Testis (tissue), 3 donors: ENCODE measurements around the gene SLC2A5. TPM values are rescaled to one million over a fixed set of nuclear protein-coding genes. Genes with fewer than 3 reads are reported as not detected.

Experiments
- DNase-seq: peaks from one replicate; pipeline ENCODE4 v3.0.0-alpha.2; 2019
- H3K27ac ChIP-seq, 2 donors: fragments of 200-600 bp; sonication (generic); one replicate each; pipeline ENCODE4 v1.5.1; 2019
- H3K27me3 ChIP-seq: fragments of 200-600 bp; sonication (generic); one replicate; pipeline ENCODE4 v1.5.1; 2019
- H3K36me3 ChIP-seq: fragments of 200-600 bp; sonication (generic); one replicate; pipeline ENCODE4 v1.5.1; 2017; ENCODE audit warnings: low read depth; ENCODE audit errors: missing control alignments
- H3K4me1 ChIP-seq: fragments of 200-600 bp; sonication (generic); one replicate; pipeline ENCODE4 v1.5.1; 2019
- H3K4me3 ChIP-seq, 2 donors: fragments of 200-600 bp; sonication (generic); one replicate each; pipeline ENCODE4 v1.5.1; 2017 to 2019
- H3K9me3 ChIP-seq: fragments of 200-600 bp; sonication (generic); one replicate; pipeline ENCODE4 v1.5.1; 2017
- CTCF ChIP-seq, 3 experiments: fragments of 450-650 bp in 2 of 3; fragments of 200-600 bp in 1 of 3; sonication (generic) in 1 of 3; IDR thresholded peaks; one replicate each; pipeline ENCODE4 v1.5.1; 2016 to 2019; ENCODE audit warnings: antibody characterized with exemption in 3 of 3, mild to moderate bottlenecking in 2 of 3, moderate library complexity in 1 of 3
- POLR2A ChIP-seq: fragments of 450-650 bp; IDR thresholded peaks from one replicate; pipeline ENCODE4 v1.6.1; 2017; ENCODE audit warnings: antibody characterized with exemption, mild to moderate bottlenecking, moderate library complexity
- WGBS, 2 donors: methylation state at CpG; one replicate each; pipeline ENCODE4 v1.1.5; 2018; 5-methylcytosine and 5-hydroxymethylcytosine counted together
- intact Hi-C: fragments of 100-400 bp; cut with DNase I; formaldehyde crosslinking; loops from one replicate; pipeline ENCODE4 v1.15.1; 2023; ENCODE audit warnings: low total_unique reads
- polyA plus RNA-seq: library from polyadenylated mRNA; stranded (reverse); fragments of 350-450 nt; fragmentation: Illumina TruSeq; extraction: RNeasy Lipid Tissue Mini Kit (QIAGEN cat#74804); gene quantifications from one replicate; pipeline ENCODE4 v1.2.3, GENCODE V29; 2014; ENCODE audit warnings: low read depth, low replicate concordance; ENCODE audit not compliant: insufficient read depth
- total RNA-seq, 2 donors: library from RNA; depleted of rRNA; stranded (reverse); fragments of >200 nt; gene quantifications; one replicate each; pipeline ENCODE4 v1.2.3, GENCODE V29; 2016

The SLC2A5 gene
- total and polyA plus RNA-seq, 3 donors from 2014 or later: 74.1 to 230 (median 90.5) TPM

GRCh38 chr1:9093581-9093980 is 24.1 kb upstream of the SLC2A5 start:
- Histone ChIP-seq H3K4me1 (no peaks in the 10 kb centered on the region), H3K4me3 (no peak overlapping the region), H3K27me3 (no peaks in the 10 kb centered on the region), H3K36me3 (no peaks in the 10 kb centered on the region), H3K27ac (no peak overlapping the region), H3K9me3 (no peaks in the 10 kb centered on the region)
- TF ChIP-seq POLR2A: no peak
- no peak for TF ChIP-seq CTCF (IDR thresholded peaks at IDR 0.05)
- 80 to 88% methylated on average over 6 of the region's 6 CpGs for WGBS, 2 donors
- no peak for DNase-seq
- intact Hi-C loops: loop anchor here (10.0 kb wide), 1 partner anchor 89 kb away; no protein-coding TSS in a partner anchor

- Histone ChIP-seq H3K36me3 (no peaks in the 10 kb centered on the region), H3K27me3 (no peaks in the 10 kb centered on the region), H3K4me3 (no peak overlapping the region), H3K4me1 (no peaks in the 10 kb centered on the region), H3K27ac (no peak overlapping the region), H3K9me3 (no peaks in the 10 kb centered on the region)
- 88 to 96% methylated on average over 6 of the region's 6 CpGs for WGBS, 2 donors
- no peak for DNase-seq
- intact Hi-C loops: loop anchor here (10.0 kb wide), 1 partner anchor 88 kb away; no protein-coding TSS in a partner anchor
- TF ChIP-seq POLR2A: no peak
These were observed 23.7 kb upstream of the SLC2A5 start for GRCh38 chr1:9093091-9093490.

GRCh38 chr1:9088807-9089206 is 19.4 kb upstream of the SLC2A5 start:
- DNase-seq: no peak
- Histone ChIP-seq H3K4me1 (no peaks in the 10 kb centered on the region), H3K27me3 (no peaks in the 10 kb centered on the region), H3K36me3 (no peaks in the 10 kb centered on the region), H3K9me3 (no peaks in the 10 kb centered on the region), H3K4me3 (no peak overlapping the region), H3K27ac (no peak overlapping the region)
- TF ChIP-seq CTCF (IDR thresholded peaks at IDR 0.05) (no peak), POLR2A (no peak)
- intact Hi-C loops: no loop called here
- WGBS, 2 donors: 82 to 86% methylated on average over 4 of the region's 4 CpGs

- TF ChIP-seq POLR2A (no peak), CTCF (IDR thresholded peaks at IDR 0.05) (no peak)
- no peaks in the 10 kb centered on the region for H3K27me3 ChIP-seq
- 87 to 93% methylated on average over 12 of the region's 12 CpGs for WGBS, 2 donors
- no peak overlapping the region for H3K4me3 ChIP-seq
- no peaks in the 10 kb centered on the region for H3K36me3 ChIP-seq
- DNase-seq: no peak
- H3K27ac ChIP-seq: no peak overlapping the region
- no peaks in the 10 kb centered on the region for H3K4me1 ChIP-seq
- intact Hi-C loops: no loop called here
- H3K9me3 ChIP-seq: no peaks in the 10 kb centered on the region
These were observed 18.1 kb upstream of the SLC2A5 start for GRCh38 chr1:9087411-9088125.

GRCh38 chr1:9086796-9087195 is 17.4 kb upstream of the SLC2A5 start:
- Histone ChIP-seq H3K4me1 (no peaks in the 10 kb centered on the region), H3K36me3 (no peaks in the 10 kb centered on the region), H3K27ac (no peak overlapping the region), H3K4me3 (no peak overlapping the region), H3K27me3 (no peaks in the 10 kb centered on the region), H3K9me3 (no peaks in the 10 kb centered on the region)
- no peak for DNase-seq
- TF ChIP-seq POLR2A: no peak
- TF ChIP-seq CTCF (IDR thresholded peaks at IDR 0.05): no peak
- WGBS, 2 donors: 66 to 92% methylated on average over 2 of the region's 2 CpGs
- intact Hi-C loops: no loop called here
